H1 (cell line): ENCODE measurements around the gene GPATCH11. TPM values are rescaled to one million over a fixed set of nuclear protein-coding genes. Genes with fewer than 3 reads are reported as not detected.

ENCODE experiments used
- CTCF ChIA-PET: fragments of 300-600 bp; sonication (Branson Sonifier 250); formaldehyde crosslinking; loops from one replicate; lab custom pipeline; 2021; ENCODE audit not compliant: partially characterized antibody; lab: Charles Lee
- POLR2A ChIA-PET: fragments of 300-600 bp; sonication (Branson Sonifier 250); formaldehyde crosslinking; loops from one replicate; lab custom pipeline; 2021; ENCODE audit warnings: inconsistent platforms; ENCODE audit not compliant: partially characterized antibody; lab: Charles Lee
- DNase-seq, 2 experiments: peaks; one replicate each; pipeline versions ENCODE4 v3.0.0 to v3.0.0-alpha.2; 2010 to 2022; ENCODE audit warnings: low spot score in 2 of 2, low read depth in 1 of 2, mixed read lengths in 1 of 2
- FAIRE-seq: peaks from 2 replicates; lab custom pipeline; 2011; peaks lifted over from hg19 to GRCh38; lab: Jason Lieb, UNC
- H2AFZ ChIP-seq: 2 replicates; pipeline ENCODE4 v1.8.1; 2012; ENCODE audit warnings: low read length, inconsistent platforms
- H2AK5ac ChIP-seq: 2 replicates; pipeline ENCODE4 v1.6.1; 2013; ENCODE audit warnings: low read depth, low read length
- H2BK120ac ChIP-seq: replicated peaks from 2 replicates; pipeline ENCODE3; 2013; ENCODE audit warnings: low read depth, low read length, inconsistent platforms
- H2BK12ac ChIP-seq: 2 replicates; pipeline ENCODE4 v1.6.1; 2013; ENCODE audit warnings: low read depth, low read length
- H2BK15ac ChIP-seq: 2 replicates; pipeline ENCODE4 v1.6.1; 2013; ENCODE audit warnings: low read length
- H2BK20ac ChIP-seq: 2 replicates; pipeline ENCODE4 v1.6.1; 2013; ENCODE audit warnings: low read length
- H2BK5ac ChIP-seq: 2 replicates; pipeline ENCODE4 v1.6.1; 2013; ENCODE audit warnings: low read depth, low read length
- H3K14ac ChIP-seq: 2 replicates; pipeline ENCODE4 v1.6.1; 2013; ENCODE audit warnings: inconsistent platforms; ENCODE audit not compliant: insufficient read length
- H3K18ac ChIP-seq: 2 replicates; pipeline ENCODE4 v1.6.1; 2013; ENCODE audit warnings: low read length; ENCODE audit errors: extremely low read depth
- H3K23ac ChIP-seq: 2 replicates; pipeline ENCODE4 v1.6.1; 2013; ENCODE audit warnings: inconsistent platforms; ENCODE audit not compliant: insufficient read length
- H3K23me2 ChIP-seq: 2 replicates; pipeline ENCODE4 v1.6.1; 2013; ENCODE audit warnings: low read depth, low read length
- H3K27ac ChIP-seq: 2 replicates; pipeline ENCODE4 v1.6.1; 2011; ENCODE audit warnings: low read depth, low read length, inconsistent platforms
- H3K27me3 ChIP-seq, 4 experiments: replicated peaks in 1 of 4; 1 replicate in 1 of 4; 2 replicates in 3 of 4; pipeline versions ENCODE4 v1.6.1 to v1.8.1; 2011 to 2013; ENCODE audit warnings: low read length in 3 of 4, mild to moderate bottlenecking in 3 of 4, inconsistent platforms in 2 of 4, mixed read lengths in 2 of 4, moderate library complexity in 1 of 4; ENCODE audit not compliant: control insufficient read depth in 3 of 4, insufficient read depth in 3 of 4; ENCODE audit errors: extremely low read depth in 1 of 4
- H3K36me3 ChIP-seq, 4 experiments: 2 replicates each; pipeline versions ENCODE4 v1.6.1 to v1.8.1; 2011 to 2013; ENCODE audit warnings: mild to moderate bottlenecking in 4 of 4, low read length in 3 of 4, moderate library complexity in 2 of 4, control low read depth in 1 of 4, inconsistent platforms in 1 of 4; ENCODE audit not compliant: insufficient read depth in 4 of 4, control insufficient read depth in 2 of 4
- H3K4ac ChIP-seq: replicated peaks from 2 replicates; pipeline ENCODE3; 2013; ENCODE audit warnings: low read length, low read depth, mixed read lengths, inconsistent platforms; ENCODE audit not compliant: insufficient read length
- H3K4me1 ChIP-seq, 4 experiments: replicated peaks in 1 of 4; 1 replicate in 1 of 4; 2 replicates in 3 of 4; pipeline versions ENCODE4 v1.6.1 to v1.8.1; 2011 to 2013; ENCODE audit warnings: low read length in 3 of 4, inconsistent platforms in 2 of 4, mixed read lengths in 1 of 4; ENCODE audit not compliant: insufficient read depth in 4 of 4, control insufficient read depth in 3 of 4
- H3K4me2 ChIP-seq, 2 experiments: 2 replicates each; pipeline versions ENCODE4 v1.6.1 to v1.8.1; 2011 to 2013; ENCODE audit warnings: low read depth in 2 of 2, low read length in 2 of 2, control low read depth in 1 of 2, inconsistent platforms in 1 of 2, mild to moderate bottlenecking in 1 of 2; ENCODE audit not compliant: insufficient read depth in 1 of 2
- H3K4me3 ChIP-seq, 4 experiments: fragments of 200-600, 300-600 bp in 1 of 4; sonication (generic), shearing (Covaris generic), sonication (Bioruptor Twin) in 1 of 4; 2 replicates each; pipeline versions ENCODE4 v1.5.1 to v1.8.1; 2011 to 2016; ENCODE audit warnings: low read length in 4 of 4, low read depth in 3 of 4, control low read depth in 2 of 4, inconsistent platforms in 2 of 4, mild to moderate bottlenecking in 2 of 4, mixed read lengths in 1 of 4, moderate library complexity in 1 of 4; ENCODE audit not compliant: insufficient read depth in 2 of 4; ENCODE audit errors: extremely low read depth in 1 of 4
- H3K56ac ChIP-seq: replicated peaks from 2 replicates; pipeline ENCODE3; 2013; ENCODE audit warnings: low read depth, mild to moderate bottlenecking, mixed read lengths, low read length, inconsistent platforms; ENCODE audit not compliant: insufficient read length
- H3K79me1 ChIP-seq: 2 replicates; pipeline ENCODE4 v1.6.1; 2013; ENCODE audit warnings: low read depth, low read length, control low read depth
- H3K79me2 ChIP-seq, 2 experiments: 2 replicates each; pipeline versions ENCODE4 v1.6.1 to v1.8.1; 2012 to 2013; ENCODE audit warnings: low read length in 2 of 2, mild to moderate bottlenecking in 2 of 2, inconsistent platforms in 1 of 2; ENCODE audit not compliant: insufficient read depth in 2 of 2, control insufficient read depth in 1 of 2
- H3K9ac ChIP-seq, 4 experiments: replicated peaks in 1 of 4; 1 replicate in 1 of 4; 2 replicates in 3 of 4; pipeline versions ENCODE4 v1.6.1 to v1.8.1; 2011 to 2013; ENCODE audit warnings: low read depth in 3 of 4, low read length in 3 of 4, control low read depth in 2 of 4, mild to moderate bottlenecking in 2 of 4, moderate library complexity in 2 of 4, inconsistent platforms in 1 of 4; ENCODE audit errors: extremely low read depth in 1 of 4
- H3K9me3 ChIP-seq, 2 experiments: 2 replicates each; pipeline versions ENCODE4 v1.6.1 to v1.8.1; 2012 to 2013; ENCODE audit warnings: mild to moderate bottlenecking in 2 of 2, moderate library complexity in 2 of 2, control low read depth in 1 of 2, inconsistent platforms in 1 of 2, low read depth in 1 of 2, low read length in 1 of 2, mixed read lengths in 1 of 2; ENCODE audit not compliant: insufficient read depth in 2 of 2
- H4K20me1 ChIP-seq, 2 experiments: replicated peaks in 1 of 2; 2 replicates each; pipeline versions ENCODE3 to v1.8.1; 2011 to 2013; ENCODE audit warnings: inconsistent platforms in 2 of 2, low read length in 2 of 2, mild to moderate bottlenecking in 1 of 2; ENCODE audit not compliant: insufficient read depth in 2 of 2, control insufficient read depth in 1 of 2
- H4K5ac ChIP-seq: 2 replicates; pipeline ENCODE4 v1.6.1; 2013; ENCODE audit warnings: low read length, low read depth, mixed read lengths, inconsistent platforms; ENCODE audit not compliant: insufficient read length
- H4K8ac ChIP-seq: 2 replicates; pipeline ENCODE4 v1.8.0; 2013; ENCODE audit warnings: mild to moderate bottlenecking, moderate library complexity, low read length, inconsistent platforms; ENCODE audit not compliant: insufficient read depth; ENCODE audit errors: extremely low read depth
- H4K91ac ChIP-seq: replicated peaks from 2 replicates; pipeline ENCODE3; 2013; ENCODE audit warnings: low read length, mixed read lengths, inconsistent platforms; ENCODE audit not compliant: insufficient read length
- ASH2L ChIP-seq: fragments of 200-600, 300-600 bp; sonication (generic); IDR thresholded peaks from one replicate; pipeline ENCODE4 v1.7.1; 2017; ENCODE audit warnings: low read length
- POU5F1 ChIP-seq: IDR thresholded peaks from 2 replicates; pipeline ENCODE4 v1.6.1; 2011; ENCODE audit warnings: low read depth, mild to moderate bottlenecking, low read length, moderate library complexity
- RBBP5 ChIP-seq: IDR thresholded peaks from 2 replicates; pipeline ENCODE4 v1.7.1; 2012; ENCODE audit warnings: low read depth, mild to moderate bottlenecking, inconsistent platforms, low read length, moderate library complexity, borderline replicate concordance
- WGBS, 2 experiments: shearing (Covaris generic) in 1 of 2; methylation state at CpG; one replicate each; pipeline versions ENCODE4 v1.1.6 to v1.1.7; 2013 to 2015; ENCODE audit warnings: low lambda C conversion rate in 2 of 2, mixed read lengths in 2 of 2, inconsistent platforms in 1 of 2, low coverage in 1 of 2, missing lambda C conversion rate in 1 of 2; ENCODE audit not compliant: insufficient replicate concordance in 2 of 2, insufficient coverage in 1 of 2, insufficient read length in 1 of 2; ENCODE audit errors: extremely low coverage in 1 of 2, missing lambda C conversion rate in 1 of 2; 5-methylcytosine and 5-hydroxymethylcytosine counted together
- polyA plus RNA-seq, 7 experiments: library from polyadenylated mRNA; depleted of rRNA in 3 of 7; stranded (reverse) in 5 of 7; unstranded in 2 of 7; fragments of >200 nt in 5 of 7; fragments of 200-250 nt in 2 of 7; gene quantifications; 1 replicate in 5 of 7; 2 replicates in 1 of 7; 4 replicates in 1 of 7; pipeline versions ENCODE4 v1.2.1 to v1.2.3, GENCODE V29; 2011 to 2013; ENCODE audit warnings: missing spikeins in 2 of 7, mixed read lengths in 2 of 7
- total RNA-seq: library from RNA; stranded (reverse); fragmentation: NEBNext Ultra II Directional; extraction: Animal tissue kit (Norgen Biotek cat#: 25700); gene quantifications from 2 replicates; pipeline ENCODE4 v1.2.1, GENCODE V29; 2021

GPATCH11 gene
- total and polyA plus RNA-seq, 2 of the 8 experiments (the other 6 are each of a cell fraction or from before 2014, with no cell fraction given), result 0.60 to 3.4 TPM

- H4K20me1 ChIP-seq, result no peaks in the 10 kb centered on the region
- no peak overlapping the region for H3K4ac ChIP-seq
- no peaks in the 10 kb centered on the region for H3K23me2 ChIP-seq
- TF ChIP-seq ASH2L, result no peak
- TF ChIP-seq RBBP5, result no peak
- no peak for TF ChIP-seq POU5F1
- no peak overlapping the region for H2AFZ ChIP-seq
- no peak for DNase-seq
- H2BK15ac ChIP-seq, result no peak overlapping the region
- H3K27me3 ChIP-seq, result peaks cover 0 to 2% (median 0%) of the 10 kb centered on the region in 4 experiments; a peak in 1 of 7 replicates
- peaks cover 0 to 10% (median under 1%) of the 10 kb centered on the region in 4 experiments; a peak in 2 of 8 replicates for H3K36me3 ChIP-seq
- H2BK20ac ChIP-seq, result no peak overlapping the region
- H2AK5ac ChIP-seq, result no peak overlapping the region
- WGBS, 2 experiments, result 90% methylated on average over 2 of the region's 2 CpGs; no CpG with 5 or more reads in 1 of the 2 experiments
- no peak for FAIRE-seq
- no peaks in the 10 kb centered on the region for H3K79me2 ChIP-seq
- CTCF ChIA-PET, result no interaction called here
- no peak overlapping the region for H4K5ac ChIP-seq
- H3K27ac ChIP-seq, result no peak overlapping the region
- H2BK5ac ChIP-seq, result no peak overlapping the region
- no peak overlapping the region for H3K56ac ChIP-seq
- no peak overlapping the region for H3K4me3 ChIP-seq
- H2BK12ac ChIP-seq, result no peak overlapping the region
- H3K9me3 ChIP-seq, result no peaks in the 10 kb centered on the region
- no peak overlapping the region for H3K23ac ChIP-seq
- no peak overlapping the region for H2BK120ac ChIP-seq
- POLR2A ChIA-PET, result no interaction called here
- no peak overlapping the region for H3K9ac ChIP-seq
- no peaks in the 10 kb centered on the region for H3K4me1 ChIP-seq
- no peak overlapping the region for H3K4me2 ChIP-seq
- H3K14ac ChIP-seq, result no peak overlapping the region
- H3K79me1 ChIP-seq, result no peaks in the 10 kb centered on the region
- no peak overlapping the region for H4K8ac ChIP-seq
- no peak overlapping the region for H3K18ac ChIP-seq
- no peak overlapping the region for H4K91ac ChIP-seq
Measured at GRCh38 chr2:37037771-37038170, 46.5 kb upstream of the GPATCH11 start.
